DND-41 (cell line): Measurements from ENCODE around the gene SLC38A3.

ENCODE experiments used
- EZH2 ChIP-seq: IDR thresholded peaks from 3 replicates; pipeline ENCODE4 v1.6.1; 2012; ENCODE audit warnings: borderline replicate concordance, low read depth, mild to moderate bottlenecking, moderate library complexity, low read length, inconsistent platforms; ENCODE audit not compliant: severe bottlenecking
- TF ChIP-seq, protein P1 (sequence below): IDR thresholded peaks from 2 replicates; pipeline ENCODE4 v1.5.1; 2012; ENCODE audit warnings: borderline replicate concordance, low read length, moderate library complexity, mild to moderate bottlenecking; ENCODE audit not compliant: poor library complexity, severe bottlenecking; ENCODE audit errors: extremely low read depth

DNA sequence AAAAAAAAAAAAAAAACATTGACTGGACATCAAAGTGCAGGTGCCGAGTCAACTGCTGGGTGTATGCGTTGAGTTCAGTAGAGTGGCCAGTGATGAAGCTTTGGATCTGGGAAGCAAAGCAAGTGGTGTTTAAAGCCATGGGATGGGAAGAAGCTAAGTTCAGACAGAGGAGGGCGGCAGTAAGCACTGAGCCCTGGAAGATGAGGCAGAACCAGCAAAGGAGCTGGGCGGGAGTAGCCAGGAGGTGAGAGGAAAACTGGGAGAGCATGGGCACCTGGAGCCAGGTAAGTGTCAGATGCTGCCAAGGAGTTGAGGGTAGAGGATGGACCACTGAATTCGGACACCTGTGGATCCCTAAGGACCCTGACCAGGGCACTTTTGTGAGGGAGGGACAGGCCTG, 19.6 kb downstream of the SLC38A3 start:
- TF ChIP-seq, protein P1, sequence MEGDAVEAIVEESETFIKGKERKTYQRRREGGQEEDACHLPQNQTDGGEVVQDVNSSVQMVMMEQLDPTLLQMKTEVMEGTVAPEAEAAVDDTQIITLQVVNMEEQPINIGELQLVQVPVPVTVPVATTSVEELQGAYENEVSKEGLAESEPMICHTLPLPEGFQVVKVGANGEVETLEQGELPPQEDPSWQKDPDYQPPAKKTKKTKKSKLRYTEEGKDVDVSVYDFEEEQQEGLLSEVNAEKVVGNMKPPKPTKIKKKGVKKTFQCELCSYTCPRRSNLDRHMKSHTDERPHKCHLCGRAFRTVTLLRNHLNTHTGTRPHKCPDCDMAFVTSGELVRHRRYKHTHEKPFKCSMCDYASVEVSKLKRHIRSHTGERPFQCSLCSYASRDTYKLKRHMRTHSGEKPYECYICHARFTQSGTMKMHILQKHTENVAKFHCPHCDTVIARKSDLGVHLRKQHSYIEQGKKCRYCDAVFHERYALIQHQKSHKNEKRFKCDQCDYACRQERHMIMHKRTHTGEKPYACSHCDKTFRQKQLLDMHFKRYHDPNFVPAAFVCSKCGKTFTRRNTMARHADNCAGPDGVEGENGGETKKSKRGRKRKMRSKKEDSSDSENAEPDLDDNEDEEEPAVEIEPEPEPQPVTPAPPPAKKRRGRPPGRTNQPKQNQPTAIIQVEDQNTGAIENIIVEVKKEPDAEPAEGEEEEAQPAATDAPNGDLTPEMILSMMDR = no peak
- no peak for TF ChIP-seq EZH2
